Vagina (tissue), 2 donors: Measurements from ENCODE around the gene ARHGEF28.

Source experiments
- CTCF ChIP-seq, 3 experiments: fragments of 450-650 bp in 2 of 3; fragments of 200-600 bp in 1 of 3; sonication (generic) in 1 of 3; IDR thresholded peaks; one replicate each; pipeline ENCODE4 v1.5.1; 2017 to 2019; ENCODE audit warnings: antibody characterized with exemption in 3 of 3, mild to moderate bottlenecking in 2 of 3, moderate library complexity in 2 of 3
- POLR2A ChIP-seq, 2 donors: fragments of 450-650 bp; IDR thresholded peaks; one replicate each; pipeline ENCODE4 v1.6.1; 2017; ENCODE audit warnings: antibody characterized with exemption in 2 of 2, mild to moderate bottlenecking in 2 of 2, moderate library complexity in 2 of 2
- POLR2AphosphoS5 ChIP-seq, 2 donors: sonication (generic); formaldehyde crosslinking; IDR thresholded peaks; one replicate each; pipeline ENCODE4 v1.9.0; 2017; ENCODE audit warnings: antibody characterized with exemption in 2 of 2, mild to moderate bottlenecking in 2 of 2, low read depth in 1 of 2; ENCODE audit not compliant: insufficient read depth in 1 of 2

- TF ChIP-seq CTCF (IDR thresholded peaks at IDR 0.05) = no peak
- TF ChIP-seq POLR2AphosphoS5 (IDR thresholded peaks at IDR 0.05; ENCODE audit: insufficient read depth in 1 of 2, low read depth in 1 of 2) = no peak
- TF ChIP-seq POLR2A (IDR thresholded peaks at IDR 0.05) = no peak
Observed at GRCh38 chr5:73668486-73669111, 42.6 kb downstream of the ARHGEF28 start.
